Tibial nerve (tissue), 4 donors: Measurements from ENCODE around the gene PCA3. TPM values are rescaled to one million over a fixed set of nuclear protein-coding genes. Genes with fewer than 3 reads are reported as not detected.

ENCODE experiments used
- DNase-seq, 2 donors: peaks; one replicate each; pipeline ENCODE4 v3.0.0-alpha.2; 2019; ENCODE audit warnings: low spot score in 2 of 2
- H3K27ac ChIP-seq, 4 donors: fragments of 200-600 bp; sonication (generic) in 3 of 4; one replicate each; pipeline ENCODE4 v1.5.1; 2017 to 2019; ENCODE audit warnings: mild to moderate bottlenecking in 1 of 4
- H3K27me3 ChIP-seq, 2 donors: fragments of 200-600 bp; sonication (generic) in 1 of 2; one replicate each; pipeline versions ENCODE4 v1.5.1 to v1.6.0; 2017 to 2019
- H3K36me3 ChIP-seq, 3 donors: fragments of 200-600 bp; sonication (generic); one replicate each; pipeline ENCODE4 v1.5.1; 2018 to 2019
- H3K4me1 ChIP-seq, 4 donors: fragments of 200-600 bp; sonication (generic) in 3 of 4; one replicate each; pipeline ENCODE4 v1.5.1; 2017 to 2019
- H3K4me3 ChIP-seq, 4 donors: fragments of 200-600 bp; sonication (generic) in 3 of 4; one replicate each; pipeline ENCODE4 v1.5.1; 2017 to 2019; ENCODE audit warnings: mild to moderate bottlenecking in 1 of 4, moderate library complexity in 1 of 4
- H3K9me3 ChIP-seq, 4 donors: fragments of 200-600 bp; sonication (generic) in 3 of 4; one replicate each; pipeline ENCODE4 v1.5.1; 2017 to 2019
- EP300 ChIP-seq, 2 donors: sonication (generic); formaldehyde crosslinking; IDR thresholded peaks; one replicate each; pipeline ENCODE4 v1.6.1; 2017; ENCODE audit warnings: antibody characterized with exemption in 2 of 2, mild to moderate bottlenecking in 1 of 2
- POLR2A ChIP-seq, 2 donors: fragments of 450-650 bp; IDR thresholded peaks; one replicate each; pipeline ENCODE4 v1.6.1; 2017; ENCODE audit warnings: antibody characterized with exemption in 2 of 2, mild to moderate bottlenecking in 2 of 2, moderate library complexity in 2 of 2
- WGBS, 2 donors: methylation state at CpG; one replicate each; pipeline ENCODE4 v1.1.5; 2018; 5-methylcytosine and 5-hydroxymethylcytosine counted together
- small RNA-seq: library from RNA; depleted of rRNA; stranded (forward); fragments of <200 nt; gene quantifications from one replicate; pipeline ENCODE3, GENCODE V24; 2016
- total RNA-seq, 4 donors: library from RNA; depleted of rRNA; stranded (reverse); fragments of >200 nt; gene quantifications; one replicate each; pipeline ENCODE4 v1.1.0, GENCODE V29; 2016
- TF ChIP-seq, protein P1 (sequence below), 5 experiments: fragments of 200-600 bp in 3 of 5; fragments of 450-650 bp in 2 of 5; sonication (generic) in 3 of 5; IDR thresholded peaks; one replicate each; pipeline ENCODE4 v1.5.1; 2016 to 2019; ENCODE audit warnings: antibody characterized with exemption in 5 of 5, mild to moderate bottlenecking in 3 of 5, moderate library complexity in 2 of 5

Gene PCA3
- total RNA-seq, 4 donors from 2014 or later = under 0.01 TPM; not detected in 3

DNA sequence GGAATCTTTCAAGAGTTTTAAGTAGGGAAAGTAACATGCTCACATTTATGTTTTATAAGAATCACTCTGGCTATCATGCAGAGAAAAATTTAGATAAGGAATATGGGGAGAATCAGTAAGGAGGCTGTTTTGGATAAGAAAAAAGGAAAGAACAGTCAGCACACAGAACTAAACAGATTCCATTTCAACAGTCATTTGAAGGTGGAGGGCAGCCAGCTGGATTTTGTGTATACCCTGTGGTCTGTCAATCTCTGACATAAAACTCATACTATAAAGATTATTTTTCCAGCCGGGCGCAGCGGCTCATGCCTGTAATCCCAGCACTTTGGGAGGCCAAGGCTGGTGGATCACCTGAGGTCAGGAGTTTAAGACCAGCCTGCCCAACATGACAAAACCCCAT is 64.2 kb downstream of the PCA3 start:
- Histone ChIP-seq H3K4me1 (no peaks in the 10 kb centered on the region), H3K4me3 (no peak overlapping the region), H3K27me3 (no peaks in the 10 kb centered on the region), H3K36me3 (no peaks in the 10 kb centered on the region), H3K9me3 (peaks cover 0 to 8% (median 0%) of the 10 kb centered on the region in 4 donors), H3K27ac (no peak overlapping the region)
- WGBS, 2 donors = 66 to 79% methylated on average over 3 of the region's 3 CpGs
- DNase-seq = no peak
- TF ChIP-seq, protein P1, sequence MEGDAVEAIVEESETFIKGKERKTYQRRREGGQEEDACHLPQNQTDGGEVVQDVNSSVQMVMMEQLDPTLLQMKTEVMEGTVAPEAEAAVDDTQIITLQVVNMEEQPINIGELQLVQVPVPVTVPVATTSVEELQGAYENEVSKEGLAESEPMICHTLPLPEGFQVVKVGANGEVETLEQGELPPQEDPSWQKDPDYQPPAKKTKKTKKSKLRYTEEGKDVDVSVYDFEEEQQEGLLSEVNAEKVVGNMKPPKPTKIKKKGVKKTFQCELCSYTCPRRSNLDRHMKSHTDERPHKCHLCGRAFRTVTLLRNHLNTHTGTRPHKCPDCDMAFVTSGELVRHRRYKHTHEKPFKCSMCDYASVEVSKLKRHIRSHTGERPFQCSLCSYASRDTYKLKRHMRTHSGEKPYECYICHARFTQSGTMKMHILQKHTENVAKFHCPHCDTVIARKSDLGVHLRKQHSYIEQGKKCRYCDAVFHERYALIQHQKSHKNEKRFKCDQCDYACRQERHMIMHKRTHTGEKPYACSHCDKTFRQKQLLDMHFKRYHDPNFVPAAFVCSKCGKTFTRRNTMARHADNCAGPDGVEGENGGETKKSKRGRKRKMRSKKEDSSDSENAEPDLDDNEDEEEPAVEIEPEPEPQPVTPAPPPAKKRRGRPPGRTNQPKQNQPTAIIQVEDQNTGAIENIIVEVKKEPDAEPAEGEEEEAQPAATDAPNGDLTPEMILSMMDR (IDR thresholded peaks at IDR 0.05) = no peak
- no peak for TF ChIP-seq POLR2A (IDR thresholded peaks at IDR 0.05)
- TF ChIP-seq EP300 (IDR thresholded peaks at IDR 0.05) = no peak

GRCh38 chr9:76835571-76836283 is 71.5 kb downstream of the PCA3 start:
- H3K9me3 ChIP-seq = peaks cover 0 to under 1% (median 0%) of the 10 kb centered on the region in 4 donors
- 44 to 46% methylated on average over 7 of the region's 7 CpGs for WGBS, 2 donors
- peaks cover 0 to 16% (median 0%) of the 10 kb centered on the region in 4 donors for H3K4me1 ChIP-seq
- no peaks in the 10 kb centered on the region for H3K27me3 ChIP-seq
- H3K36me3 ChIP-seq = no peaks in the 10 kb centered on the region
- H3K4me3 ChIP-seq = peak overlapping the region in 1 of 4 donors; percentile 8
- DNase-seq = no peak
- TF ChIP-seq EP300 (IDR thresholded peaks at IDR 0.05) (peak in 1 of 2 donors; percentile 64), POLR2A (IDR thresholded peaks at IDR 0.05) (no peak)
- peak overlapping the region in 2 of 4 donors; percentile 70 to 83 for H3K27ac ChIP-seq

Small RNAs within 50 kb of the gene (small RNA-seq; reads per million reads assigned to genes)
- not detected for gene AL359314.1

Other genes with a start within 250 kb of the PCA3 start
- gene PRUNE2, start 141.7 kb downstream of the PCA3 start, total RNA-seq = 10 to 100 TPM; 23.2 to 50.4 (median 24.2) TPM